Fibroblast of the aortic adventitia (primary cell): Measurements from ENCODE around the gene APBA2. TPM values are rescaled to one million over a fixed set of nuclear protein-coding genes. Genes with fewer than 3 reads are reported as not detected.

Source experiments
- DNase-seq: peaks from one replicate; pipeline ENCODE4 v3.0.0-alpha.2; 2010; ENCODE audit warnings: low read depth
- H3K4me3 ChIP-seq: 2 replicates; pipeline ENCODE4 v1.5.1; 2011; ENCODE audit warnings: low read depth, mild to moderate bottlenecking, control low read depth, low read length, moderate library complexity
- total RNA-seq: library from RNA; depleted of rRNA; stranded (reverse); fragments of >200 nt; gene quantifications from 2 replicates; pipeline ENCODE4 v1.2.3, GENCODE V29; 2012; ENCODE audit warnings: low replicate concordance
- TF ChIP-seq, protein P1 (sequence below): IDR thresholded peaks from 2 replicates; pipeline ENCODE4 v1.5.1; 2011; ENCODE audit warnings: mild to moderate bottlenecking, low read length, control low read depth, inconsistent platforms; ENCODE audit not compliant: insufficient read depth

Gene APBA2
- total RNA-seq, 1 donor: 1.8 TPM

DNA sequence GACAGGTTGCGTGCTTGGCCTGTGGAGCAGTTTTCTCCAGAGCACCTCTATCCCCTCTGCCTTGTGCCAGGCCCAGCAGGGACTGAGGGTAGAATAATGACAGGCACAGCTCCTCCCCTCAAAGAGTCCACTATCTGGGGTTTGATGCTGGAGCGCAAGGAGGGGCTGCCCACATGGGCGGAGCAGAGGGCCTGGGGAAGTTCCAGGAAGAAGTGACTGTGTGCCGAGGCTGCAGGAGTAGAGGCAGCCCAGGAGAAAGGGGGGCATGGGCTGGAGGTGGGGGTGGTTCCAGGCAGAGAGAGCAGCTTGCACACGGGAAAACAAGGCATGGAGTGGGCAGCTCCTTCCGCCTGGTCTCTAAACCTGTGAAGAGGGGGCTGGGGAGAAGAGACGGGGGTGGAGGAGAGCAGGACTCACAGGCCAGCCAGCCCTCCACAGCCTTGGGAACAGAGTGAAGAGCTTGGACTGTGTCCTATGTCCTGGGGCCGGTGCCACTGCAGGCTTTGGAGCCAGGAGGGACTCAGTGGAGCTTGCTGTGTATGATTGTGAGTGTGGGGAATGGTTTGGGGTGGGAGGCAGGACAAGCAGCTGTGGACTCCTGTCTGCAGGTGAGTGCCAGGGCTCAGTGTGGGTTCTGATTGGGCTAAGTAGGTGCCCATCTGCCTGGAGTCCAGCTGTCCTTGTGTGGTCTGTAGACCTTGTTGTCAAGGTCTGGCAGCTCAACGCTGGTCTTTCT lies 48.1 kb downstream of the APBA2 start:
- TF ChIP-seq, protein P1, sequence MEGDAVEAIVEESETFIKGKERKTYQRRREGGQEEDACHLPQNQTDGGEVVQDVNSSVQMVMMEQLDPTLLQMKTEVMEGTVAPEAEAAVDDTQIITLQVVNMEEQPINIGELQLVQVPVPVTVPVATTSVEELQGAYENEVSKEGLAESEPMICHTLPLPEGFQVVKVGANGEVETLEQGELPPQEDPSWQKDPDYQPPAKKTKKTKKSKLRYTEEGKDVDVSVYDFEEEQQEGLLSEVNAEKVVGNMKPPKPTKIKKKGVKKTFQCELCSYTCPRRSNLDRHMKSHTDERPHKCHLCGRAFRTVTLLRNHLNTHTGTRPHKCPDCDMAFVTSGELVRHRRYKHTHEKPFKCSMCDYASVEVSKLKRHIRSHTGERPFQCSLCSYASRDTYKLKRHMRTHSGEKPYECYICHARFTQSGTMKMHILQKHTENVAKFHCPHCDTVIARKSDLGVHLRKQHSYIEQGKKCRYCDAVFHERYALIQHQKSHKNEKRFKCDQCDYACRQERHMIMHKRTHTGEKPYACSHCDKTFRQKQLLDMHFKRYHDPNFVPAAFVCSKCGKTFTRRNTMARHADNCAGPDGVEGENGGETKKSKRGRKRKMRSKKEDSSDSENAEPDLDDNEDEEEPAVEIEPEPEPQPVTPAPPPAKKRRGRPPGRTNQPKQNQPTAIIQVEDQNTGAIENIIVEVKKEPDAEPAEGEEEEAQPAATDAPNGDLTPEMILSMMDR: no peak
- DNase-seq: no peak
- no peak overlapping the region for H3K4me3 ChIP-seq

DNA sequence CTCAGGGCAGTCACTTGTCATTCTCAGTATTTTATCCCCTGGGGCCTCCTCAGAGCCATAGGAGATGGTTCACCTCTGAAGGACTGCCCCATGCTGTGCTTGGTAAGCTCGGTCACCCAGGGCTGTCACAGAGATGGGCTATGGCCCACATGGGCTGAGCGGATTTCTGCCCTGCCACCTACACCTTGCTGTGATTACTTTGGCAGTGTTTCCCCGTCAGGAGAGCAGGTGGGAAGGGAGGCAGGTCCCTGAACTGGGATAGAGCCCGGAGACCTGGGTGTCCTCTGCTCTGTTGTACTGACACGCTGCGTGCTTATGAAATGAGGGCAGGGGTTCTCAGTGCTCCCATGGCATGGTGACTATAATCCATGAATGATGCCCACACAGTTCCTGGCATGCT lies 48.9 kb downstream of the APBA2 start:
- DNase-seq: no peak
- H3K4me3 ChIP-seq: no peak overlapping the region
- TF ChIP-seq, protein P1: no peak

DNA sequence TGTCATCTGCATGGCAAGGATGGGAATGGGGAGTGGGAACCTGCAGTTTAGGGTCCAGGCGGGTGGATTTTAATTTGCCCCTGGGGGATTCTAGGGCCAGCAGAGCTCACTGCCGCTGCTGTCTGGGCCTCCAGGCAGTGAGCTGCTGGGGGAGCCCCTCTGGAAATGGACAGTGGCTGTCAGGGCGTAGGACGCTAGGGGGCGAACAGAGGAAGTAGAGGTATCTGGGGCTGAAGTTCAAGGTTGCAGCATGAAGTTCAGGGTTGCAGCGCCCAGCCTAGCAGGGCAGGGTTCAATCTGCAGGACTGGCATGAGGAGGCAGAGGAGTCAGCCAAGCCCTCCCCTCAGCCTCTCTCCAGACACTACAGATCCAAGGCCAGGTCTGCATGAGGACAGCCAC lies 49.5 kb downstream of the APBA2 start:
- DNase-seq: no peak
- TF ChIP-seq, protein P1: no peak
- H3K4me3 ChIP-seq: no peak overlapping the region

DNA sequence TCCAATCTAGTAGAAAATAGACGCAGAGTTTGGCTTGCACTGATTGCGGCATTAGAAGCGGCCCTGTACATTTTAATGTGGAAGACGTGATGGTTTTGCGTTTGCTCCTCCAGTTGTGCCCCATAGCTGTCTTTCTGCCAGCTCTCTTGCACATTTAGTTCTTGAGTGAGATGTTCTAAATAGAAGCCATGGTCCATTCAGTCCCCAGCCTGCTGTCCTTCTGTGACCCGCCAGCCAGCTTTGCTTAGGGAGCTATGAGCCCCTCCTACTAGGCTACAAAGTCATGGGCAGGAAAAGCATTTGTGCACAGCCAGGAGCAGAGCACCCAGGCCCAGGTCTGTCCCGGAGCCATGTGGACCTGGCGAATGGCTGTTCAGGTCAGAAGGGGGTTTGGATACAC lies 50.3 kb downstream of the APBA2 start:
- TF ChIP-seq, protein P1: no peak
- DNase-seq: no peak
- no peak overlapping the region for H3K4me3 ChIP-seq

DNA sequence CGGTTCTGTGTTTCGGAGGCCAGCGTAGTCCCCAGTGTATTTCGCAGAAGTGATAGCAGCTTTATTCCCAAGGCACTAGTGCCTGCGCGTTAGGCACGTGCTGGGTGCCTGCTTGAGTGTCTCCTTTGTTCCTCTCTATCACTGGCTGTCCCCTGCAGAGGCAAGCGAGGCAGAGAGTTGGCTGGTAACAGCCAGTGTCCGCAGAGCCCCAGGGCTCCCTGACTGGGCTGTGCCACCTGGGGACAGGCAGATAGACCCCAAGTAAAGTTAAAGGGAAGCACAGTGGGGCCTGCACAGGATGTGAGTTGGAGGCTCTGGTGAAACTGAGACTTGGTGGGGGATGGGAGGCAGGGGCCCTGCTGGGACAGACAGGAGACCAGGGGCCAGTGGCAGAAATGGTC lies 50.7 kb downstream of the APBA2 start:
- DNase-seq: no peak
- H3K4me3 ChIP-seq: no peak overlapping the region
- TF ChIP-seq, protein P1: no peak

DNA sequence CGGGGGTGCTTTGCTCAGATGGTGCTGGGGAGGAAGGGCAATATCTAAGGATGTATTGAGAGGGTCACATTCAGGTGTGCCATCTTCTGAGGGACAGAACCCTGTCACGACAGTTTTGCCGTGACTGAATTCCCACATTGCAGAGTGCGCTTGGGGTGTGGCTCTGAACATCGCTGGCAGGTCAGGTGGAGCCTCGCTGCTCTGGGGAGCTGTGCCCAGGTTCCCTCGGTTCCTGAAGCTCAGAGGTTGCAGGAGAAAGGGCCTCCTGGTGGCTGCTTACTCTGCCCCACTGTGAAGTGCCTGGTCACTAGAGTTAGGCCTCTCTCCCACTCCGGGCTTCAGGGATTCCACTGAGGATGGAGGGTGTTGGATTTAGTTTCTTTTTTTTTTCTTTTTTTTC lies 51.5 kb downstream of the APBA2 start:
- no peak for DNase-seq
- H3K4me3 ChIP-seq: no peak overlapping the region
- TF ChIP-seq, protein P1: no peak

DNA sequence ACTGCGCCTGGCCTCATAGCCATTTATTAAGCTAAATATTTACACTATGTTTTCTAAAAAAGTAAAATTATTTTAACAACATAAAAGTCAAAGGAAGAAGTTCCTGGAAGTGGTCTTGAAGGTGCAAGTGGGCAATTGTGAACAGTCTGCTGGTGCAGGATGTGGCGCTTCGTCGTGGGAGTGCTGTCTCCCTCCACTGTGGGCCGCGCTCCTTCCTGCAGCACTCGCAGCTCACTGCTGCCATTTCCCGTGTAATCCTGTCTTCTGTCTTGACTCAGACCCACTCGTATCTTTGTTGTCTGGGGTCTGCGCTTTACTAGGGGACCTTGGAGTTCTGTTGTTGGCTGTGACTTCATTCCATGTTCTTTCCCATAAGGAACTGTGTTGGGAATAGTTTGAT lies 56.3 kb downstream of the APBA2 start:
- H3K4me3 ChIP-seq: no peak overlapping the region
- no peak for DNase-seq

More for the DNA sequence above, 56.3 kb downstream of the APBA2 start:
- TF ChIP-seq, protein P1: no peak
